8988T (cell line): Measurements from ENCODE around the gene SPNS2.

Experiments
- DNase-seq: peaks from one replicate; pipeline ENCODE4 v3.0.0; 2011

Gene SPNS2

GRCh38 chr17:4539025-4539424, 40.3 kb downstream of the SPNS2 start:
- no peak for DNase-seq

GRCh38 chr17:4539576-4540223, 41.0 kb downstream of the SPNS2 start:
- DNase-seq, result no peak

GRCh38 chr17:4540224-4540651, 41.6 kb downstream of the SPNS2 start:
- peak; percentile 79 for DNase-seq

GRCh38 chr17:4540687-4541327, 42.1 kb downstream of the SPNS2 start:
- no peak for DNase-seq

- DNase-seq, result no peak
Observed at GRCh38 chr17:4541328-4542002, 42.8 kb downstream of the SPNS2 start.

- no peak for DNase-seq
Observed at GRCh38 chr17:4542003-4542725, 43.5 kb downstream of the SPNS2 start.

GRCh38 chr17:4542726-4543191, 44.1 kb downstream of the SPNS2 start:
- no peak for DNase-seq

- no peak for DNase-seq
Observed at GRCh38 chr17:4543557-4544026, 44.9 kb downstream of the SPNS2 start.

GRCh38 chr17:4544135-4544950, 45.7 kb downstream of the SPNS2 start:
- no peak for DNase-seq

GRCh38 chr17:4544951-4545216, 46.2 kb downstream of the SPNS2 start:
- DNase-seq, result no peak

- DNase-seq, result no peak
Observed at GRCh38 chr17:4545217-4545951, 46.7 kb downstream of the SPNS2 start.

GRCh38 chr17:4547118-4547906, 48.6 kb downstream of the SPNS2 start:
- no peak for DNase-seq

- no peak for DNase-seq
Observed at GRCh38 chr17:4548061-4548461, 49.4 kb downstream of the SPNS2 start.

- DNase-seq, result no peak
Observed at GRCh38 chr17:4548721-4549531, 50.2 kb downstream of the SPNS2 start.

- DNase-seq, result no peak
Observed at GRCh38 chr17:4549781-4550533, 51.3 kb downstream of the SPNS2 start.

- DNase-seq, result no peak
Observed at GRCh38 chr17:4550534-4551039, 51.9 kb downstream of the SPNS2 start.

GRCh38 chr17:4551141-4551540, 52.5 kb downstream of the SPNS2 start:
- DNase-seq, result no peak

GRCh38 chr17:4551796-4552525, 53.3 kb downstream of the SPNS2 start:
- no peak for DNase-seq
